ENCODE results near the gene GPR35. TPM values are rescaled to one million over a fixed set of nuclear protein-coding genes. Genes with fewer than 3 reads are reported as not detected.

The GPR35 gene
- total RNA-seq, 1 experiment from 2014 or later, result not detected

GRCh38 chr2:240586919-240587800, 38.1 kb upstream of the GPR35 start:
- DNase-seq (ENCODE audit: low read depth, low spot score), result peak; percentile 22
- in situ Hi-C loops (cut with HindIII; ENCODE audit: low pct_unique_long_range_greater_than_20kb, low sequenced_read_pairs), result no loop called here

- DNase-seq (ENCODE audit: low read depth, low spot score), result no peak
- in situ Hi-C loops (cut with HindIII; ENCODE audit: low pct_unique_long_range_greater_than_20kb, low sequenced_read_pairs), result no loop called here
These were observed 37.1 kb upstream of the GPR35 start for GRCh38 chr2:240588006-240588655.

- in situ Hi-C loops (cut with HindIII; ENCODE audit: low pct_unique_long_range_greater_than_20kb, low sequenced_read_pairs), result no loop called here
These were observed 36.6 kb upstream of the GPR35 start for GRCh38 chr2:240588669-240589068.

GRCh38 chr2:240589375-240589774, 35.9 kb upstream of the GPR35 start:
- in situ Hi-C loops (cut with HindIII; ENCODE audit: low pct_unique_long_range_greater_than_20kb, low sequenced_read_pairs), result no loop called here
- DNase-seq (ENCODE audit: low read depth, low spot score), result no peak

More at GRCh38 chr2:240588669-240589068, 36.6 kb upstream of the GPR35 start:
- no peak for DNase-seq (ENCODE audit: low read depth, low spot score)

- in situ Hi-C loops (cut with HindIII; ENCODE audit: low pct_unique_long_range_greater_than_20kb, low sequenced_read_pairs), result no loop called here
- DNase-seq (ENCODE audit: low read depth, low spot score), result no peak
These were observed 35.3 kb upstream of the GPR35 start for GRCh38 chr2:240589850-240590525.

- in situ Hi-C loops (cut with HindIII; ENCODE audit: low pct_unique_long_range_greater_than_20kb, low sequenced_read_pairs), result no loop called here
- DNase-seq (ENCODE audit: low read depth, low spot score), result no peak
These were observed 34.6 kb upstream of the GPR35 start for GRCh38 chr2:240590681-240591111.

GRCh38 chr2:240591226-240591625, 34.1 kb upstream of the GPR35 start:
- in situ Hi-C loops (cut with HindIII; ENCODE audit: low pct_unique_long_range_greater_than_20kb, low sequenced_read_pairs), result no loop called here
- no peak for DNase-seq (ENCODE audit: low read depth, low spot score)

- in situ Hi-C loops (cut with HindIII; ENCODE audit: low pct_unique_long_range_greater_than_20kb, low sequenced_read_pairs), result no loop called here
- no peak for DNase-seq (ENCODE audit: low read depth, low spot score)
These were observed 33.5 kb upstream of the GPR35 start for GRCh38 chr2:240591784-240592183.

GRCh38 chr2:240593026-240593702, 32.1 kb upstream of the GPR35 start:
- in situ Hi-C loops (cut with HindIII; ENCODE audit: low pct_unique_long_range_greater_than_20kb, low sequenced_read_pairs), result no loop called here
- DNase-seq (ENCODE audit: low read depth, low spot score), result no peak

GRCh38 chr2:240593703-240594451, 31.4 kb upstream of the GPR35 start:
- DNase-seq (ENCODE audit: low read depth, low spot score), result no peak
- in situ Hi-C loops (cut with HindIII; ENCODE audit: low pct_unique_long_range_greater_than_20kb, low sequenced_read_pairs), result no loop called here

- in situ Hi-C loops (cut with HindIII; ENCODE audit: low pct_unique_long_range_greater_than_20kb, low sequenced_read_pairs), result no loop called here
- no peak for DNase-seq (ENCODE audit: low read depth, low spot score)
These were observed 30.5 kb upstream of the GPR35 start for GRCh38 chr2:240594511-240595380.

- in situ Hi-C loops (cut with HindIII; ENCODE audit: low pct_unique_long_range_greater_than_20kb, low sequenced_read_pairs), result no loop called here
- DNase-seq (ENCODE audit: low read depth, low spot score), result peak; percentile 56
These were observed 29.8 kb upstream of the GPR35 start for GRCh38 chr2:240595381-240596079.

GRCh38 chr2:240596080-240596460, 29.2 kb upstream of the GPR35 start:
- no peak for DNase-seq (ENCODE audit: low read depth, low spot score)
- in situ Hi-C loops (cut with HindIII; ENCODE audit: low pct_unique_long_range_greater_than_20kb, low sequenced_read_pairs), result no loop called here

- no peak for DNase-seq (ENCODE audit: low read depth, low spot score)
- in situ Hi-C loops (cut with HindIII; ENCODE audit: low pct_unique_long_range_greater_than_20kb, low sequenced_read_pairs), result no loop called here
These were observed 28.8 kb upstream of the GPR35 start for GRCh38 chr2:240596491-240596931.

GRCh38 chr2:240597054-240597418, 28.2 kb upstream of the GPR35 start:
- DNase-seq (ENCODE audit: low read depth, low spot score), result no peak
- in situ Hi-C loops (cut with HindIII; ENCODE audit: low pct_unique_long_range_greater_than_20kb, low sequenced_read_pairs), result no loop called here
